Epithelial cell of proximal tubule (primary cell): Measurements from ENCODE around the gene SELP. TPM values are rescaled to one million over a fixed set of nuclear protein-coding genes. Genes with fewer than 3 reads are reported as not detected.

Source experiments
- DNase-seq: peaks from one replicate; pipeline ENCODE4 v3.0.0-alpha.2; 2011; ENCODE audit warnings: low read depth
- H3K4me3 ChIP-seq: 2 replicates; pipeline ENCODE4 v1.5.1; 2011; ENCODE audit warnings: low read depth, mild to moderate bottlenecking, low read length
- CTCF ChIP-seq: conservative IDR thresholded peaks from 2 replicates; pipeline ENCODE4 v1.5.1; 2012; ENCODE audit warnings: low read depth, mild to moderate bottlenecking, low read length
- total RNA-seq: library from RNA; depleted of rRNA; stranded (reverse); fragments of >200 nt; gene quantifications from 2 replicates; pipeline ENCODE4 v1.2.3, GENCODE V29; 2015

SELP gene
- total RNA-seq, 1 donor from 2014 or later = not detected

- H3K4me3 ChIP-seq = no peak overlapping the region
- no peak for DNase-seq
- TF ChIP-seq CTCF = no peak
These were observed 11.6 kb downstream of the SELP start for GRCh38 chr1:169618367-169618766.

- no peak for DNase-seq
- no peak for TF ChIP-seq CTCF
- H3K4me3 ChIP-seq = no peak overlapping the region
These were observed 14.1 kb downstream of the SELP start for GRCh38 chr1:169615803-169616202.

GRCh38 chr1:169610858-169611257 lies 19.1 kb downstream of the SELP start:
- TF ChIP-seq CTCF = no peak
- no peak for DNase-seq
- no peak overlapping the region for H3K4me3 ChIP-seq

- H3K4me3 ChIP-seq = no peak overlapping the region
- TF ChIP-seq CTCF = no peak
- DNase-seq = no peak
These were observed 19.8 kb downstream of the SELP start for GRCh38 chr1:169610108-169610507.

GRCh38 chr1:169608226-169608625 lies 21.7 kb downstream of the SELP start:
- H3K4me3 ChIP-seq = no peak overlapping the region
- no peak for TF ChIP-seq CTCF
- DNase-seq = no peak

- no peak overlapping the region for H3K4me3 ChIP-seq
- DNase-seq = no peak
- TF ChIP-seq CTCF = no peak
These were observed 25.0 kb downstream of the SELP start for GRCh38 chr1:169604781-169605560.
